Cardiac muscle cell (in vitro differentiated cells and primary cell): ENCODE results near the gene SGMS2. TPM values are rescaled to one million over a fixed set of nuclear protein-coding genes. Genes with fewer than 3 reads are reported as not detected.

ENCODE experiments used
- DNase-seq, 2 donors: peaks; one replicate each; pipeline versions ENCODE4 v3.0.0 to v3.0.0-alpha.2; 2010 to 2017; ENCODE audit warnings: low read depth in 1 of 2, low spot score in 1 of 2
- H3K27ac ChIP-seq: fragments of 200-600 bp; sonication (generic); 2 replicates; pipeline ENCODE4 v1.5.1; 2016
- H3K27me3 ChIP-seq: fragments of 200-600 bp; sonication (generic); 2 replicates; pipeline ENCODE4 v1.6.0; 2016; ENCODE audit warnings: control low read depth
- H3K36me3 ChIP-seq: fragments of 200-600 bp; sonication (generic); 2 replicates; pipeline ENCODE4 v1.5.1; 2016; ENCODE audit warnings: control low read depth
- H3K4me1 ChIP-seq: fragments of 200-600 bp; sonication (generic); 2 replicates; pipeline ENCODE4 v1.8.1; 2017; ENCODE audit warnings: low read depth, mild to moderate bottlenecking, mixed run types
- H3K4me3 ChIP-seq: fragments of 200-600 bp; sonication (generic); 2 replicates; pipeline ENCODE4 v1.5.1; 2016; ENCODE audit warnings: mild to moderate bottlenecking
- H3K9me3 ChIP-seq: fragments of 200-600 bp; sonication (generic); 2 replicates; pipeline ENCODE4 v1.5.1; 2017; ENCODE audit warnings: low read depth, mild to moderate bottlenecking, control low read depth
- CTCF ChIP-seq: IDR thresholded peaks from 2 replicates; pipeline ENCODE4 v1.5.1; 2012; ENCODE audit warnings: low read depth, mild to moderate bottlenecking, low read length
- polyA plus RNA-seq: library from polyadenylated mRNA; unstranded; fragments of >200 nt; fragmentation: Nextera tagmentation; extraction: Ambion mirVana; gene quantifications from 2 replicates; pipeline ENCODE4 v1.2.1, GENCODE V29; 2016
- total RNA-seq: library from RNA; depleted of rRNA; stranded (reverse); fragments of >200 nt; gene quantifications from 2 replicates; pipeline ENCODE4 v1.2.3, GENCODE V29; 2016

SGMS2 gene
- total and polyA plus RNA-seq, 2 experiments from 2014 or later, result 0.89 to 3.3 TPM

DNA sequence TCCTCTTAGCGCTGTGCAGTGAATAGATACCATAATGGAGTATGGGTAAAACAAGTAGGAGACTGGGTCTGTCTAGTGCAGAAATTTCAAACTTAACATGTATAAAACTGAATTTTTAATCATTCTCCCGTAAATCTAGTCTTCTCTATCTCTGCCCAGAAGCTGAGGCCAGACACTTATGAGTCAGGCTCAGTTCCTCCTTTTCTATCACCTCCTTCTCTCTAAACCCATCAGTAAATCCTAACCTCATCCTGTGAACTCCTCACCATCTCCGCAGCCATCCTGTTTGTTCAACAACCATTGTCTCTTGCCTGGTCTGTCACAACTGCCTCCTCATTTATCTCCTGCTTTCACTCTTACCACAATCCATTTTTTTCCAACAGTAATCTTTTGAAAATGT lies 19.8 kb upstream of the SGMS2 start:
- no peak overlapping the region for H3K4me3 ChIP-seq
- no peaks in the 10 kb centered on the region for H3K4me1 ChIP-seq
- no peaks in the 10 kb centered on the region for H3K36me3 ChIP-seq
- TF ChIP-seq CTCF, result no peak
- no peak for DNase-seq
- H3K27ac ChIP-seq, result no peak overlapping the region
- no peaks in the 10 kb centered on the region for H3K27me3 ChIP-seq
- H3K9me3 ChIP-seq, result no peaks in the 10 kb centered on the region

DNA sequence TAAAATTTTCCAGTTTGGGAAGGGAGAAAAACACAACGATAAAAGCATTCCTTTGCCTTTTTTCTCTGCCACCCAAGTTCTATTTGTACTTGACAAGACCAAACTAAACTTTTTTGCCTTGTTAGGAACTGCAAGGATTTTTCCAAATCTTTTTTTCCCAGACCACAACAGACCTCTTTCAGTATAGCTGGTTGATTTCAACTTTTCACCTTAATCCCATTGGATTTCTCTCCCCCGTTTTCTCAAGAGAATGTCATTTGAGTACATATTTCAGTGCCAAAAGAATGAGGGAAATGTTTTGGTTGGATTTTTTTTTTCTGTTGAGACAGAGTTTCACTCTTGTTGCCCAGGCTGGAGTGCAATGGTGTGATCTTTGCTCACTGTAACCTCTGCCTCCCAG lies 18.5 kb upstream of the SGMS2 start:
- TF ChIP-seq CTCF, result no peak
- Histone ChIP-seq H3K4me3 (no peak overlapping the region), H3K27ac (no peak overlapping the region), H3K36me3 (no peaks in the 10 kb centered on the region), H3K9me3 (no peaks in the 10 kb centered on the region), H3K27me3 (no peaks in the 10 kb centered on the region), H3K4me1 (no peaks in the 10 kb centered on the region)
- DNase-seq, result peak in 1 of 2 donors; percentile 54

- Histone ChIP-seq H3K4me1 (no peaks in the 10 kb centered on the region), H3K27me3 (no peaks in the 10 kb centered on the region), H3K9me3 (no peaks in the 10 kb centered on the region), H3K4me3 (no peak overlapping the region), H3K27ac (no peak overlapping the region), H3K36me3 (no peaks in the 10 kb centered on the region)
- DNase-seq, result no peak
- TF ChIP-seq CTCF, result no peak
Measured at GRCh38 chr4:107808572-107808971, 16.2 kb upstream of the SGMS2 start.

DNA sequence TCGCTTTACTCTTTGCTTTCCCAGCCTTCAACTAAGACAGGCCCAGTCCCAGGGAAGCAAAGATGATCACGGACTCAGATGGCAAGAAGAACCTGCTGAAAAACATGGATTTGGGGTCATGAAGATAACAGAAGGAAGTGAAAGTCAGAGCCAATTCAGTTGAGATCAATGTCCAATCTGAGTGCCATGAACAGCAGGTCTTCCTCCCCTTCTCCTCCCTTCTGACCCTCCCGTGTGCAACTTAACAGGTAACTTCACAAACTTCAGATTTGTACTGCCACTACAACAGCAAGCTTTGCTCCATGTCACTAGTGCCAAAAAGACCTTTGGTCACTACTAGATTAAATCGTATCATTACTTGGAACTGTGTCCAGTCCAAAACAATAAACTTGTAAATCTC lies 15.5 kb upstream of the SGMS2 start:
- Histone ChIP-seq H3K27me3 (no peaks in the 10 kb centered on the region), H3K9me3 (no peaks in the 10 kb centered on the region), H3K36me3 (no peaks in the 10 kb centered on the region), H3K4me3 (no peak overlapping the region), H3K27ac (no peak overlapping the region), H3K4me1 (no peaks in the 10 kb centered on the region)
- no peak for TF ChIP-seq CTCF
- no peak for DNase-seq

- Histone ChIP-seq H3K36me3 (no peaks in the 10 kb centered on the region), H3K4me1 (no peaks in the 10 kb centered on the region), H3K9me3 (no peaks in the 10 kb centered on the region), H3K27me3 (peaks cover 12% of the 10 kb centered on the region), H3K27ac (no peak overlapping the region), H3K4me3 (no peak overlapping the region)
- DNase-seq, result no peak
- TF ChIP-seq CTCF, result no peak
Measured at GRCh38 chr4:107814758-107815157, 10.0 kb upstream of the SGMS2 start.

DNA sequence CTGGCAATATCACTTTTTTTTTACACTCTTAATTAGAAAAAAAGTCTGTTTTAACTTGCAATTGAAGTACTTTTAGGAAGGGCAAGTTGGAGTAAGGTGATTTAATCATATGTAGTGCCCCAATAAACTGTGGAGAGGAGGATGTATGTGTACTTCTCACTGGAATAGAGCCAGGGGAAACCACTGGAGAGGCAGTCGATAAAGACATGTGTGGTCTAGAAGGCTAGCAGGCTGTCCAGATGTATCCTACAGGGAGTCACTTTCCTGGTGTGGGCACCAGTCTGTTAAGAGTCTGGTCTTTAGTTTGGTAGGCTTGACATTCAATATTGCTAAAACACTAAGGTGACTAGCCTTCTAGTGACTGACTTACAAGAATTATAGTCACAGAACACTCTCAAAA lies 9.6 kb upstream of the SGMS2 start:
- no peak for TF ChIP-seq CTCF
- Histone ChIP-seq H3K4me1 (no peaks in the 10 kb centered on the region), H3K4me3 (no peak overlapping the region), H3K27ac (no peak overlapping the region), H3K36me3 (no peaks in the 10 kb centered on the region), H3K27me3 (peaks cover 16% of the 10 kb centered on the region), H3K9me3 (no peaks in the 10 kb centered on the region)
- DNase-seq, result peak in 1 of 2 donors; percentile 34
